Measurements from ENCODE around the gene PTMA. TPM values are rescaled to one million over a fixed set of nuclear protein-coding genes. Genes with fewer than 3 reads are reported as not detected.

The PTMA gene
- total RNA-seq, 1 donor from 2014 or later, result 745 TPM

GRCh38 chr2:231722721-231723307 is 14.5 kb downstream of the PTMA start:
- H3K9me3 ChIP-seq, result no peaks in the 10 kb centered on the region
- H3K27ac ChIP-seq, result no peak overlapping the region
- no peaks in the 10 kb centered on the region for H3K4me1 ChIP-seq
- H3K27me3 ChIP-seq, result no peaks in the 10 kb centered on the region
- no peak for DNase-seq (ENCODE audit: low spot score in 2 of 2)
- intact Hi-C loops (cut with DNase I), result no loop called here
- no peak for TF ChIP-seq CTCF (IDR thresholded peaks at IDR 0.05)
- no peak overlapping the region for H3K4me3 ChIP-seq
- H3K36me3 ChIP-seq, result no peaks in the 10 kb centered on the region

- Histone ChIP-seq H3K4me3 (no peak overlapping the region), H3K9me3 (no peaks in the 10 kb centered on the region), H3K36me3 (peaks cover 0 to 4% of the 10 kb centered on the region in 2 donors), H3K4me1 (no peaks in the 10 kb centered on the region), H3K27ac (no peak overlapping the region), H3K27me3 (no peaks in the 10 kb centered on the region)
- no peak for TF ChIP-seq CTCF (IDR thresholded peaks at IDR 0.05)
- DNase-seq (ENCODE audit: low spot score in 2 of 2), result no peak
- intact Hi-C loops (cut with DNase I), result no loop called here
These were observed 17.2 kb downstream of the PTMA start for GRCh38 chr2:231725476-231725875.

DNA sequence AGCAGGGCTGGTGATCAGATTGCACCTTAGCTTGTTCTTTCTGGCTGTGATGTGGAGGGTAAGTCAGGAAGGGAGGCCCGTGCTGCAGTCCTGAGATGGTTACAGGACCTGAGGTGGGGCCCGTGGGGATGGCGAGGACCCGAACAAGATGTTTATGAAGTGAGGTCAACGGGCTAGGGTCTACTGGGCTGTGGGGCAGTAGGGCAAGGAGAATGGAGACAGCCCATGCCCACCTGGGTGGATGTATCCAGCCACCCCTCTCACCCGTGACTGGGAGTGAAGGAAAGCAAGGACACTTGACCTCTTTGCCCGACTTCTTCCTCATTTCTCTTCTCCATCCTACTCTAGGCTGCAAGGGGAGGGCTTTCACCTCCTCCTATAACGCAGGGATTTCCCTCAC is 18.0 kb downstream of the PTMA start:
- Histone ChIP-seq H3K27ac (no peak overlapping the region), H3K27me3 (no peaks in the 10 kb centered on the region), H3K36me3 (peaks cover 0 to 6% of the 10 kb centered on the region in 2 donors), H3K4me1 (no peaks in the 10 kb centered on the region), H3K9me3 (no peaks in the 10 kb centered on the region), H3K4me3 (no peak overlapping the region)
- no peak for DNase-seq (ENCODE audit: low spot score in 2 of 2)
- intact Hi-C loops (cut with DNase I), result no loop called here
- TF ChIP-seq CTCF (IDR thresholded peaks at IDR 0.05), result no peak

GRCh38 chr2:231727621-231728020 is 19.3 kb downstream of the PTMA start:
- Histone ChIP-seq H3K4me3 (no peak overlapping the region), H3K27me3 (no peaks in the 10 kb centered on the region), H3K9me3 (no peaks in the 10 kb centered on the region), H3K36me3 (peaks cover 9 to 16% of the 10 kb centered on the region in 2 donors), H3K4me1 (no peaks in the 10 kb centered on the region), H3K27ac (no peak overlapping the region)
- no peak for TF ChIP-seq CTCF (IDR thresholded peaks at IDR 0.05)
- intact Hi-C loops (cut with DNase I), result no loop called here
- DNase-seq (ENCODE audit: low spot score in 2 of 2), result no peak

DNA sequence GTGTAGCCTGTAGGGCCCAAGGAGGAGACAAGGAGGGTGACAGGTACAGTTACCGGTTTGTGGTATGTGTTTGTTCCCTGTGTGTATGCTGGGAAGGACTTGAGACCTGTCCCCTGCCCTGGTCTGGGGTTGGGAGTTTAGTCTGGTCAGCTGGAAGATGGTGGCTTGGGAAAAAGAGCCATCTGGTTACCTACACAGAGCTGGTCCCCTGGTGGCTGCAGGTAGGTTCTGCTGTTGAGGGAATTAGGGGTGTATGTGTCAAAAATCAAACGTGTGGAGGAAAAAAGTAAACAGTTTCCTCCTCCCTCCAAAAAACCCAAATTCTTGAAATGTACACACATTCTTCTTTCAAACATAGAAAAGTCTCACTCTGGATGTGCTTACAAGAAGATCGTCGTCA is 24.3 kb downstream of the PTMA start:
- H3K4me3 ChIP-seq, result no peak overlapping the region
- no peaks in the 10 kb centered on the region for H3K4me1 ChIP-seq
- H3K36me3 ChIP-seq, result peaks cover 17 to 40% of the 10 kb centered on the region in 2 donors
- H3K9me3 ChIP-seq, result no peaks in the 10 kb centered on the region
- intact Hi-C loops (cut with DNase I), result no loop called here
- DNase-seq (ENCODE audit: low spot score in 2 of 2), result no peak
- TF ChIP-seq CTCF (IDR thresholded peaks at IDR 0.05), result no peak
- no peak overlapping the region for H3K27ac ChIP-seq
- no peaks in the 10 kb centered on the region for H3K27me3 ChIP-seq

GRCh38 chr2:231737761-231738160 is 29.4 kb downstream of the PTMA start:
- no peaks in the 10 kb centered on the region for H3K9me3 ChIP-seq
- DNase-seq (ENCODE audit: low spot score in 2 of 2), result no peak
- no peaks in the 10 kb centered on the region for H3K4me1 ChIP-seq
- intact Hi-C loops (cut with DNase I), result no loop called here
- H3K4me3 ChIP-seq, result no peak overlapping the region
- TF ChIP-seq CTCF (IDR thresholded peaks at IDR 0.05), result no peak
- no peaks in the 10 kb centered on the region for H3K27me3 ChIP-seq
- peaks cover 9 to 29% of the 10 kb centered on the region in 2 donors for H3K36me3 ChIP-seq
- H3K27ac ChIP-seq, result no peak overlapping the region

All from ascending aorta (tissue), 2 donors.